Peyer's patch (tissue), 4 donors: ENCODE data around the gene SELENON.

Source experiments
- CTCF ChIP-seq, 6 experiments: fragments of 450-650 bp in 4 of 6; fragments of 200-600 bp in 2 of 6; sonication (generic) in 1 of 6; IDR thresholded peaks; one replicate each; pipeline ENCODE4 v1.5.1; 2017 to 2019; ENCODE audit warnings: antibody characterized with exemption in 6 of 6, mild to moderate bottlenecking in 3 of 6, moderate library complexity in 1 of 6
- POLR2A ChIP-seq, 2 donors: fragments of 450-650 bp; IDR thresholded peaks; one replicate each; pipeline ENCODE4 v1.5.1; 2017; ENCODE audit warnings: antibody characterized with exemption in 2 of 2, mild to moderate bottlenecking in 2 of 2, moderate library complexity in 2 of 2

GRCh38 chr1:25848531-25848930 is 48.5 kb downstream of the SELENON start:
- no peak for TF ChIP-seq POLR2A (IDR thresholded peaks at IDR 0.05)
- TF ChIP-seq CTCF (IDR thresholded peaks at IDR 0.05), result no peak
